HepG2 (cell line): ENCODE measurements around the gene MAP3K21. TPM values are rescaled to one million over a fixed set of nuclear protein-coding genes. Genes with fewer than 3 reads are reported as not detected.

Experiments
- ATAC-seq: fragments of 200-7000 bp; cut with Tn5 transposase; 3 replicates; pipeline ENCODE4 v1.9.1; 2020; ENCODE audit warnings: mild to moderate bottlenecking, moderate library complexity
- BruUV-seq: library from RNA; stranded (reverse); fragments of 400-500 nt; replicated peaks from 2 replicates; lab custom pipeline; 2021; lab: Mats Ljungman, UMichigan
- CTCF ChIA-PET: fragments of 300-600 bp; formaldehyde crosslinking; extraction: SDS; loops from one replicate; lab custom pipeline; 2021; ENCODE audit warnings: low total read pairs, inconsistent platforms, low intra/inter-chr PET ratio; lab: Yijun Ruan, JAX
- POLR2A ChIA-PET: fragments of 350-600 bp; sonication (Branson Sonifier 250); formaldehyde crosslinking; loops from one replicate; lab custom pipeline; 2020; ENCODE audit warnings: antibody characterized with exemption, inconsistent platforms; lab: Yijun Ruan, JAX
- DNase-seq: peaks from one replicate; pipeline ENCODE4 v3.0.0-alpha.2; 2015; ENCODE audit warnings: low spot score
- FAIRE-seq: peaks from 3 replicates; lab custom pipeline; 2011; peaks lifted over from hg19 to GRCh38; lab: Jason Lieb, UNC
- H2AFZ ChIP-seq: one replicate; pipeline ENCODE4 v1.6.1; 2011; ENCODE audit warnings: low read length, inconsistent platforms
- H3K27ac ChIP-seq: fragments of 300-600 bp; 3 replicates; pipeline ENCODE4 v1.8.0; 2011; ENCODE audit warnings: mixed run types, mild to moderate bottlenecking, mixed read lengths, low read length, inconsistent platforms; ENCODE audit not compliant: insufficient read depth; ENCODE audit errors: extremely low read length
- H3K27me3 ChIP-seq, 2 experiments: fragments of 200-600 bp in 1 of 2; 2 replicates in 1 of 2; 3 replicates in 1 of 2; pipeline versions ENCODE4 v1.6.0 to v1.8.0; 2011; ENCODE audit warnings: low read length in 2 of 2, mild to moderate bottlenecking in 2 of 2, moderate library complexity in 2 of 2, inconsistent platforms in 1 of 2; ENCODE audit not compliant: insufficient read depth in 2 of 2, control insufficient read depth in 1 of 2
- H3K36me3 ChIP-seq, 2 experiments: fragments of 200-600 bp in 1 of 2; replicated peaks in 1 of 2; 2 replicates in 1 of 2; 3 replicates in 1 of 2; pipeline versions ENCODE4 v1.5.1 to v1.8.0; 2011; ENCODE audit warnings: low read length in 2 of 2, inconsistent platforms in 1 of 2; ENCODE audit not compliant: insufficient read depth in 2 of 2, control insufficient read depth in 1 of 2
- H3K4me1 ChIP-seq: 2 replicates; pipeline ENCODE4 v1.5.1; 2012; ENCODE audit warnings: low read length, inconsistent platforms; ENCODE audit not compliant: insufficient read depth
- H3K4me2 ChIP-seq: 2 replicates; pipeline ENCODE4 v1.6.0; 2011; ENCODE audit warnings: low read depth, low read length, inconsistent platforms
- H3K4me3 ChIP-seq, 3 experiments: fragments of 200-600 bp in 1 of 3; sonication (generic), shearing (Covaris generic) in 1 of 3; replicated peaks in 1 of 3; 2 replicates each; pipeline ENCODE4 v1.5.1; 2011 to 2016; ENCODE audit warnings: low read length in 3 of 3, inconsistent platforms in 2 of 3, low read depth in 2 of 3, mild to moderate bottlenecking in 2 of 3, control low read depth in 1 of 3, mixed read lengths in 1 of 3; ENCODE audit not compliant: insufficient read depth in 1 of 3
- H3K79me2 ChIP-seq: one replicate; pipeline ENCODE4 v1.6.1; 2011; ENCODE audit warnings: low read length, inconsistent platforms; ENCODE audit not compliant: insufficient read depth
- H3K9ac ChIP-seq: 2 replicates; pipeline ENCODE4 v1.6.0; 2011; ENCODE audit warnings: mild to moderate bottlenecking, low read depth, low read length, inconsistent platforms; ENCODE audit not compliant: insufficient read depth
- H3K9me3 ChIP-seq: 2 replicates; pipeline ENCODE4 v1.5.1; 2012; ENCODE audit warnings: mild to moderate bottlenecking, low read length
- H4K20me1 ChIP-seq: 2 replicates; pipeline ENCODE4 v1.6.0; 2011; ENCODE audit warnings: inconsistent platforms, mild to moderate bottlenecking, low read length, moderate library complexity; ENCODE audit not compliant: insufficient read depth
- HOXA7 ChIP-seq: sonication (generic); formaldehyde crosslinking; IDR thresholded peaks from 2 replicates; pipeline ENCODE4 v1.8.1; 2022; ENCODE audit warnings: mild to moderate bottlenecking, missing genetic modification reagents, moderate library complexity
- MAFF ChIP-seq: IDR thresholded peaks from 2 replicates; pipeline ENCODE4 v1.6.1; 2011; ENCODE audit warnings: low read depth, low read length, improper control_type of control experiment
- MAFK ChIP-seq, 2 experiments: IDR thresholded peaks in 1 of 2; conservative IDR thresholded peaks in 1 of 2; 2 replicates each; pipeline ENCODE4 v1.6.1; 2011; ENCODE audit warnings: improper control_type of control experiment in 2 of 2, low read length in 2 of 2
- MED13 ChIP-seq: sonication (generic); formaldehyde crosslinking; IDR thresholded peaks from 2 replicates; pipeline ENCODE4 v1.5.0; 2020; ENCODE audit warnings: missing genetic modification reagents
- ZBTB1 ChIP-seq: sonication (generic); formaldehyde crosslinking; IDR thresholded peaks from 2 replicates; pipeline ENCODE4 v1.4.0; 2020; ENCODE audit warnings: missing genetic modification reagents, borderline replicate concordance
- ZNF570 ChIP-seq: sonication (generic); formaldehyde crosslinking; IDR thresholded peaks from 2 replicates; pipeline ENCODE4 v1.4.0; 2020; ENCODE audit warnings: mild to moderate bottlenecking, missing genetic modification reagents, borderline replicate concordance
- ZNF616 ChIP-seq: sonication (generic); formaldehyde crosslinking; IDR thresholded peaks from 2 replicates; pipeline ENCODE4 v1.5.0; 2020; ENCODE audit warnings: low read depth, mild to moderate bottlenecking, missing genetic modification reagents
- ZNF746 ChIP-seq: sonication (generic); formaldehyde crosslinking; IDR thresholded peaks from 2 replicates; pipeline ENCODE4 v1.8.0; 2022; ENCODE audit warnings: mild to moderate bottlenecking, missing genetic modification reagents
- WGBS: methylation state at CpG from one replicate; pipeline ENCODE4 v1.1.6; 2017; ENCODE audit warnings: low lambda C conversion rate; 5-methylcytosine and 5-hydroxymethylcytosine counted together
- in situ Hi-C: cut with HindIII; loops from 2 replicates; pipeline ENCODE4 v1.10.0; 2017; ENCODE audit warnings: low pct_unique_long_range_greater_than_20kb; ENCODE audit not compliant: extremely low pct_ligation_motif_present
- intact Hi-C: fragments of 100-400 bp; cut with micrococcal nuclease; formaldehyde crosslinking; loops from one replicate; pipeline ENCODE4 v1.10.0; 2022; ENCODE audit not compliant: unreplicated experiment
- polyA plus RNA-seq, 8 experiments: library from polyadenylated mRNA; depleted of rRNA in 3 of 8; stranded (reverse) in 7 of 8; unstranded in 1 of 8; fragments of >200 nt; fragmentation: Illumina TruSeq in 4 of 8; extraction: Trizol in 4 of 8; gene quantifications; 2 replicates each; pipeline versions ENCODE4 v1.2.1 to v1.2.3, GENCODE V29; 2011 to 2016; ENCODE audit warnings: low read depth in 4 of 8, missing spikeins in 1 of 8, mixed read lengths in 1 of 8; ENCODE audit not compliant: insufficient read depth in 1 of 8
- total RNA-seq, 5 experiments: library from RNA; depleted of rRNA; stranded (reverse); fragments of >200 nt; fragmentation: Illumina TruSeq; extraction: Trizol; gene quantifications; 2 replicates each; pipeline ENCODE4 v1.2.3, GENCODE V29; 2016; ENCODE audit warnings: low read depth in 1 of 5

The MAP3K21 gene
- total and polyA plus RNA-seq, 2 of the 13 experiments (the other 11 are each of a cell fraction or from before 2014, with no cell fraction given), result not detected

DNA sequence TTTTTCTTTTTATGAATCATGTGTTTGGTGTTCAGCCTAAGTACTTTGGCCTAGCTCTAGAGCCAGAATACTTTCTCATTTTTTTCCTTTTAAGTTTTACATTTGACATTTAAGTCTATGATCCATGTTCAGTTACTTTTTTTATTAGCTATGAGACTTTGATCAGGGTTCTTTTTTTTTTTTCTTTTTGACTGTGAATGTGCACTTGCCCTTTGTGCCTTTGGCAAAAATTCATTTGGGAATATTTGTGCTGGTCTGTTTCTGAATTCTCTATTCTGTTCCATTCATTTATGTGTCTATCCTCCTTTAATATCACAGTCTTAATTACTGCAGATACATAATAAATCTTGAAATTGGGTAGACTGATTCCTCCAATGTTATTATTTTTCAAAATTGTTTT, 93.8 kb downstream of the MAP3K21 start:
- in situ Hi-C loops, result no loop called here
- DNase-seq (no peak), ATAC-seq (no peak), FAIRE-seq (no peak)
- no peak overlapping the region for H3K4me3 ChIP-seq
- H2AFZ ChIP-seq, result no peak overlapping the region
- no peak overlapping the region for H3K27ac ChIP-seq
- H3K79me2 ChIP-seq, result no peaks in the 10 kb centered on the region
- no peak for TF ChIP-seq ZBTB1 (CRISPR knock-in tag)
- TF ChIP-seq ZNF616 (CRISPR knock-in tag), result no peak
- no peak for TF ChIP-seq ZNF570 (CRISPR knock-in tag)
- no peak for TF ChIP-seq HOXA7 (CRISPR knock-in tag)
- TF ChIP-seq ZNF746 (CRISPR knock-in tag), result no peak
- no peaks in the 10 kb centered on the region for H3K27me3 ChIP-seq
- no peak overlapping the region for H3K4me2 ChIP-seq
- ChIA-PET POLR2A (no interaction called here), CTCF (no interaction called here)
- intact Hi-C loops, result no loop called here
- peaks cover 4% of the 10 kb centered on the region for H3K9me3 ChIP-seq
- no peaks in the 10 kb centered on the region for H3K4me1 ChIP-seq
- no peak overlapping the region for H3K9ac ChIP-seq
- no TSS peak for BruUV-seq
- no peaks in the 10 kb centered on the region for H3K36me3 ChIP-seq
- no peaks in the 10 kb centered on the region for H4K20me1 ChIP-seq

GRCh38 chr1:233424779-233425178, 97.3 kb downstream of the MAP3K21 start:
- no peaks in the 10 kb centered on the region for H3K36me3 ChIP-seq
- no peak overlapping the region for H3K4me2 ChIP-seq
- ChIA-PET POLR2A (no interaction called here), CTCF (no interaction called here)
- in situ Hi-C loops, result loop anchor here (25.0 kb wide), 1 partner anchor 363 kb away; no protein-coding TSS in a partner anchor
- no peaks in the 10 kb centered on the region for H4K20me1 ChIP-seq
- no peak for FAIRE-seq
- no peaks in the 10 kb centered on the region for H3K4me1 ChIP-seq
- peak; percentile 57 to 72 for TF ChIP-seq MAFK (conservative IDR thresholded peaks at IDR 0.05 in 1 of 2, IDR thresholded peaks at IDR 0.05 in 1 of 2; ENCODE audit: low read length in 2 of 2)
- TF ChIP-seq MED13 (CRISPR knock-in tag), result no peak
- peak; percentile 61 for TF ChIP-seq MAFF
- TF ChIP-seq, all 625 proteins: peak for 2
- peaks cover 4% of the 10 kb centered on the region for H3K9me3 ChIP-seq
- no peak overlapping the region for H3K27ac ChIP-seq
- H2AFZ ChIP-seq, result no peak overlapping the region
- H3K9ac ChIP-seq, result no peak overlapping the region
- no TSS peak for BruUV-seq
- ATAC-seq (no peak), DNase-seq (no peak)
- no peaks in the 10 kb centered on the region for H3K27me3 ChIP-seq
- no peak overlapping the region for H3K4me3 ChIP-seq
- WGBS, result 2% methylated on average over 2 of the region's 2 CpGs
- no peaks in the 10 kb centered on the region for H3K79me2 ChIP-seq
- intact Hi-C loops, result no loop called here
